Endothelial cell of umbilical vein (primary cell): ENCODE results near the gene COL26A1. TPM values are rescaled to one million over a fixed set of nuclear protein-coding genes. Genes with fewer than 3 reads are reported as not detected.

Experiments
- BruUV-seq: library from RNA; stranded (reverse); fragments of 400-500 nt; replicated peaks from 2 replicates; lab custom pipeline; 2021; lab: Mats Ljungman, UMichigan
- CTCF ChIA-PET: fragments of 300-600, 350-600 bp; sonication (Branson Sonifier 250); formaldehyde crosslinking; loops from one replicate; lab custom pipeline; 2021; ENCODE audit warnings: antibody characterized with exemption, inconsistent platforms; lab: Charles Lee
- POLR2A ChIA-PET: fragments of 300-600, 350-600 bp; sonication (Branson Sonifier 250); formaldehyde crosslinking; loops from one replicate; lab custom pipeline; 2021; ENCODE audit warnings: antibody characterized with exemption, inconsistent platforms; lab: Charles Lee
- DNase-seq: peaks from one replicate; pipeline ENCODE4 v3.0.0-alpha.2; 2011; ENCODE audit warnings: low read depth, low spot score
- FAIRE-seq: peaks from 2 replicates; lab custom pipeline; 2011; peaks lifted over from hg19 to GRCh38; lab: Jason Lieb, UNC
- H2AFZ ChIP-seq: 2 replicates; pipeline ENCODE4 v1.6.0; 2012; ENCODE audit warnings: low read depth, low read length, control low read depth, inconsistent platforms
- H3K27ac ChIP-seq: 2 replicates; pipeline ENCODE4 v1.5.1; 2011; ENCODE audit warnings: low read depth, mild to moderate bottlenecking, control low read depth, low read length, moderate library complexity; ENCODE audit not compliant: insufficient read depth
- H3K27me3 ChIP-seq, 2 experiments: 2 replicates each; pipeline versions ENCODE4 v1.6.0 to v1.6.1; 2011; ENCODE audit warnings: low read length in 2 of 2, mixed read lengths in 1 of 2; ENCODE audit not compliant: control insufficient read depth in 2 of 2, insufficient read depth in 2 of 2
- H3K36me3 ChIP-seq, 2 experiments: 2 replicates in 1 of 2; 3 replicates in 1 of 2; pipeline ENCODE4 v1.5.1; 2011; ENCODE audit warnings: low read length in 2 of 2, mild to moderate bottlenecking in 1 of 2, moderate library complexity in 1 of 2; ENCODE audit not compliant: control insufficient read depth in 2 of 2, insufficient read depth in 2 of 2; ENCODE audit errors: extremely low read depth in 1 of 2
- H3K4me1 ChIP-seq: 3 replicates; pipeline ENCODE4 v1.5.1; 2011; ENCODE audit warnings: mild to moderate bottlenecking, low read length; ENCODE audit not compliant: control insufficient read depth, insufficient read depth; ENCODE audit errors: extremely low read depth
- H3K4me2 ChIP-seq: 2 replicates; pipeline ENCODE4 v1.6.1; 2011; ENCODE audit warnings: low read length, control low read depth, mixed read lengths; ENCODE audit not compliant: insufficient read depth
- H3K4me3 ChIP-seq, 3 experiments: fragments of 200-600 bp in 1 of 3; sonication (generic), shearing (Covaris generic) in 1 of 3; replicated peaks in 1 of 3; 2 replicates each; pipeline ENCODE4 v1.5.1; 2011 to 2016; ENCODE audit warnings: control low read depth in 3 of 3, low read length in 3 of 3, mild to moderate bottlenecking in 2 of 3, inconsistent platforms in 1 of 3, low read depth in 1 of 3, moderate library complexity in 1 of 3; ENCODE audit not compliant: insufficient read depth in 1 of 3
- H3K79me2 ChIP-seq: 2 replicates; pipeline ENCODE4 v1.6.0; 2012; ENCODE audit warnings: low read length, inconsistent platforms; ENCODE audit not compliant: control insufficient read depth, insufficient read depth
- H3K9ac ChIP-seq: replicated peaks from 2 replicates; pipeline ENCODE3; 2011; ENCODE audit warnings: low read length, control low read depth; ENCODE audit not compliant: insufficient read depth; ENCODE audit errors: extremely low read depth
- H3K9me1 ChIP-seq: replicated peaks from 3 replicates; pipeline ENCODE4 v1.6.0; 2011; ENCODE audit warnings: mild to moderate bottlenecking, low read length; ENCODE audit not compliant: control insufficient read depth, insufficient read depth; ENCODE audit errors: extremely low read depth
- H3K9me3 ChIP-seq: replicated peaks from 2 replicates; pipeline ENCODE4 v1.5.1; 2012; ENCODE audit warnings: low read length, inconsistent platforms; ENCODE audit not compliant: control insufficient read depth, insufficient read depth
- H4K20me1 ChIP-seq: replicated peaks from 2 replicates; pipeline ENCODE3; 2011; ENCODE audit warnings: mild to moderate bottlenecking, low read length; ENCODE audit not compliant: control insufficient read depth, insufficient read depth; ENCODE audit errors: extremely low read depth
- EZH2 ChIP-seq: IDR thresholded peaks from 2 replicates; pipeline ENCODE4 v1.6.1; 2012; ENCODE audit warnings: borderline replicate concordance, low read depth, mild to moderate bottlenecking, moderate library complexity, low read length, inconsistent platforms; ENCODE audit not compliant: severe bottlenecking
- FOS ChIP-seq: IDR thresholded peaks from 2 replicates; pipeline ENCODE4 v1.6.1; 2011; ENCODE audit warnings: mild to moderate bottlenecking, low read length, moderate library complexity, borderline replicate concordance; ENCODE audit not compliant: insufficient read depth
- GATA2 ChIP-seq: IDR thresholded peaks from 2 replicates; pipeline ENCODE4 v1.7.0; 2011; ENCODE audit warnings: low read depth, mild to moderate bottlenecking, moderate library complexity, mixed read lengths, low read length; ENCODE audit not compliant: insufficient read length, insufficient read depth
- JUN ChIP-seq: IDR thresholded peaks from 2 replicates; pipeline ENCODE4 v1.6.1; 2011; ENCODE audit warnings: borderline replicate concordance, low read depth; ENCODE audit not compliant: insufficient read length, insufficient read depth
- MYC ChIP-seq: IDR thresholded peaks from one replicate; pipeline ENCODE4 v1.6.1; 2011; ENCODE audit warnings: mild to moderate bottlenecking, low read depth, low read length
- POLR2A ChIP-seq: IDR thresholded peaks from 2 replicates; pipeline ENCODE4 v1.6.1; 2012; ENCODE audit warnings: low read depth, mild to moderate bottlenecking, control low read depth, low read length
- POLR2AphosphoS5 ChIP-seq: IDR thresholded peaks from 2 replicates; pipeline ENCODE4 v1.6.1; 2012; ENCODE audit warnings: low read depth, mild to moderate bottlenecking, control low read depth, low read length, moderate library complexity; ENCODE audit not compliant: insufficient read depth
- dilution Hi-C: fragments of 300-500 bp; cut with MboI; formaldehyde crosslinking; loops from one replicate; pipeline ENCODE4 v1.15.0; 2019; ENCODE audit warnings: low sequenced_read_pairs; ENCODE audit not compliant: extremely low pct_ligation_motif_present
- intact Hi-C: fragments of 100-400 bp; cut with micrococcal nuclease; formaldehyde crosslinking; loops from one replicate; pipeline ENCODE4 v1.10.0; 2022
- polyA plus RNA-seq, 4 experiments: library from polyadenylated mRNA; depleted of rRNA in 3 of 4; stranded (reverse) in 3 of 4; unstranded in 1 of 4; fragments of >200 nt; gene quantifications; 2 replicates each; pipeline versions ENCODE4 v1.2.1 to v1.2.3, GENCODE V29; 2011 to 2012; ENCODE audit warnings: missing spikeins in 1 of 4
- total RNA-seq: library from RNA; stranded (reverse); gene quantifications from 2 replicates; pipeline ENCODE4 v1.2.3, GENCODE V29; 2021
- TF ChIP-seq, protein P1 (sequence below), 2 donors: IDR thresholded peaks; 1 replicate in 1 of 2; 2 replicates in 1 of 2; pipeline ENCODE4 v1.5.1; 2011; ENCODE audit warnings: low read length in 2 of 2, mild to moderate bottlenecking in 2 of 2, moderate library complexity in 2 of 2, control low read depth in 1 of 2, inconsistent platforms in 1 of 2, low read depth in 1 of 2; ENCODE audit not compliant: insufficient read depth in 1 of 2; ENCODE audit errors: extremely low read depth in 1 of 2
- TF ChIP-seq, protein P2 (sequence below): IDR thresholded peaks from 2 replicates; pipeline ENCODE4 v1.6.1; 2011; ENCODE audit not compliant: insufficient read depth, insufficient read length

COL26A1 gene
- total and polyA plus RNA-seq, 2 donors (not counting 3 experiments of a cell fraction or from before 2014, with no cell fraction given) = not detected

- no peak for FAIRE-seq
- Histone ChIP-seq H3K9me3 (no peaks in the 10 kb centered on the region), H3K27me3 (peaks cover 0 to 6% of the 10 kb centered on the region in 2 experiments), H3K4me2 (no peak overlapping the region), H3K36me3 (no peaks in the 10 kb centered on the region), H3K27ac (no peak overlapping the region), H3K4me1 (no peaks in the 10 kb centered on the region), H3K9ac (no peak overlapping the region), H4K20me1 (no peaks in the 10 kb centered on the region), H2AFZ (no peak overlapping the region), H3K79me2 (no peaks in the 10 kb centered on the region), H3K4me3 (no peak overlapping the region), H3K9me1 (no peaks in the 10 kb centered on the region)
- TF ChIP-seq, protein P1, sequence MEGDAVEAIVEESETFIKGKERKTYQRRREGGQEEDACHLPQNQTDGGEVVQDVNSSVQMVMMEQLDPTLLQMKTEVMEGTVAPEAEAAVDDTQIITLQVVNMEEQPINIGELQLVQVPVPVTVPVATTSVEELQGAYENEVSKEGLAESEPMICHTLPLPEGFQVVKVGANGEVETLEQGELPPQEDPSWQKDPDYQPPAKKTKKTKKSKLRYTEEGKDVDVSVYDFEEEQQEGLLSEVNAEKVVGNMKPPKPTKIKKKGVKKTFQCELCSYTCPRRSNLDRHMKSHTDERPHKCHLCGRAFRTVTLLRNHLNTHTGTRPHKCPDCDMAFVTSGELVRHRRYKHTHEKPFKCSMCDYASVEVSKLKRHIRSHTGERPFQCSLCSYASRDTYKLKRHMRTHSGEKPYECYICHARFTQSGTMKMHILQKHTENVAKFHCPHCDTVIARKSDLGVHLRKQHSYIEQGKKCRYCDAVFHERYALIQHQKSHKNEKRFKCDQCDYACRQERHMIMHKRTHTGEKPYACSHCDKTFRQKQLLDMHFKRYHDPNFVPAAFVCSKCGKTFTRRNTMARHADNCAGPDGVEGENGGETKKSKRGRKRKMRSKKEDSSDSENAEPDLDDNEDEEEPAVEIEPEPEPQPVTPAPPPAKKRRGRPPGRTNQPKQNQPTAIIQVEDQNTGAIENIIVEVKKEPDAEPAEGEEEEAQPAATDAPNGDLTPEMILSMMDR (IDR thresholded peaks at IDR 0.05; ENCODE audit: extremely low read depth in 1 of 2, insufficient read depth in 1 of 2, low read depth in 1 of 2, low read length in 2 of 2) = no peak
- no peak for TF ChIP-seq MYC
- TF ChIP-seq, protein P2, sequence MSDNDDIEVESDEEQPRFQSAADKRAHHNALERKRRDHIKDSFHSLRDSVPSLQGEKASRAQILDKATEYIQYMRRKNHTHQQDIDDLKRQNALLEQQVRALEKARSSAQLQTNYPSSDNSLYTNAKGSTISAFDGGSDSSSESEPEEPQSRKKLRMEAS = no peak
- POLR2A ChIA-PET = no interaction called here
- no peak for DNase-seq
- dilution Hi-C loops (no loop called here), intact Hi-C loops (no loop called here)
- CTCF ChIA-PET = interaction anchor here (1.2 kb wide), 1 partner anchor 12 kb away, joined by 4 read pairs; no protein-coding TSS in a partner anchor
- no TSS peak for BruUV-seq
Observed at GRCh38 chr7:101582971-101583370, 220.3 kb downstream of the COL26A1 start.

DNA sequence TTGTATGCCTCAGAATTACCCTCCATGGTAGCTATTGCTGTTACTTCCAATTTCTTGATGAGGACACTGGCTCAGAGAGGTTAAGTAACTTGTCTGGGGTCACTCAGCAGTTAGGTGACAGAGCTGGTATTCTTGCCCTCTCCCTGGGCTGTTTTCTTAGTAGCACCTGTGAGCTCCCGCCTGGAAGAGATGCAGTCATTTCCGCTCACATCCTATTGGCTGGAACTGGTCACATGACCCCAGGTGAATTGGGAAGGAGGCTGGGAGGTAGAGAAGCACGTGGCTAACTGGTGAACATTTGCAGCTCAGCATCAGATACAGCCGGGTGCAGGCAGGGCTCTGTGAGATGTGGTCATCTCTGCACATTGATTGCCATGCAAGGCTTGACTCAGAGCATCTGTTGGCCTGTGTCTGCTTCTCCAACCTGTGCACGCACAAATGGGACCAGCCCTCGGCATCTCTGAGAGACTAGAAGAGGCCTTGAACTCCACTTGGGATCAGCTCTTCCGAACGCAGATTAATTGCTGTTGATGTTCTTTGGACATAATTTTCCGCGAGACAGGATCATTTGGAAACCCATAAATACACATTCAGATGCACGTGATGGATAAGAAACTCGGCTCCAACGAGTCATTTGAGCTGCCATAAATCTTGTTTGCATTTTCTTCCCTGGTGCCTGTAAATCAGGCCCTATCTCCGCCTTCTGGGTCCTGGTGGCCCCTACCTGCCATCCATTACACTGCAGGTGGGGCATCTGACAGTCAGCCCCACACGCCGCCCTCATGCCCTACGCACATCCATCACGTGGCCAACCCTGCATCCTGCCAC is 223.6 kb downstream of the COL26A1 start:
- H3K27ac ChIP-seq = no peak overlapping the region
- no peaks in the 10 kb centered on the region for H3K4me1 ChIP-seq
- no peaks in the 10 kb centered on the region for H3K27me3 ChIP-seq
- no peaks in the 10 kb centered on the region for H3K9me1 ChIP-seq
- intact Hi-C loops = no loop called here
- H3K4me2 ChIP-seq = no peak overlapping the region
- no peaks in the 10 kb centered on the region for H3K79me2 ChIP-seq
- DNase-seq = no peak
- no TSS peak for BruUV-seq
- ChIA-PET POLR2A (interaction anchor here (0.6 kb wide), 1 partner anchor 301 kb away, joined by 3 read pairs; no protein-coding TSS in a partner anchor), CTCF (interaction anchor here (0.5 kb wide), 1 partner anchor 8 kb away, joined by 5 read pairs; no protein-coding TSS in a partner anchor)
- no peak overlapping the region for H2AFZ ChIP-seq
- H3K36me3 ChIP-seq = no peaks in the 10 kb centered on the region
- TF ChIP-seq POLR2AphosphoS5 (no peak), POLR2A (no peak), FOS (no peak), MYC (no peak), GATA2 (no peak), EZH2 (no peak), JUN (no peak)
- TF ChIP-seq, protein P1 (IDR thresholded peaks at IDR 0.05; ENCODE audit: extremely low read depth in 1 of 2, insufficient read depth in 1 of 2, low read depth in 1 of 2, low read length in 2 of 2) = no peak
- no peak overlapping the region for H3K9ac ChIP-seq
- dilution Hi-C loops = no loop called here
- no peaks in the 10 kb centered on the region for H4K20me1 ChIP-seq
- FAIRE-seq = no peak
- no peaks in the 10 kb centered on the region for H3K9me3 ChIP-seq
- no peak overlapping the region for H3K4me3 ChIP-seq
